Measurements from ENCODE around the gene CCDC144A.
"Not testable (repeated sequence)": the region's sequence is repeated elsewhere in the genome, so short reads cannot be mapped to it uniquely, and the experiment has no call there.

Gene CCDC144A

DNA sequence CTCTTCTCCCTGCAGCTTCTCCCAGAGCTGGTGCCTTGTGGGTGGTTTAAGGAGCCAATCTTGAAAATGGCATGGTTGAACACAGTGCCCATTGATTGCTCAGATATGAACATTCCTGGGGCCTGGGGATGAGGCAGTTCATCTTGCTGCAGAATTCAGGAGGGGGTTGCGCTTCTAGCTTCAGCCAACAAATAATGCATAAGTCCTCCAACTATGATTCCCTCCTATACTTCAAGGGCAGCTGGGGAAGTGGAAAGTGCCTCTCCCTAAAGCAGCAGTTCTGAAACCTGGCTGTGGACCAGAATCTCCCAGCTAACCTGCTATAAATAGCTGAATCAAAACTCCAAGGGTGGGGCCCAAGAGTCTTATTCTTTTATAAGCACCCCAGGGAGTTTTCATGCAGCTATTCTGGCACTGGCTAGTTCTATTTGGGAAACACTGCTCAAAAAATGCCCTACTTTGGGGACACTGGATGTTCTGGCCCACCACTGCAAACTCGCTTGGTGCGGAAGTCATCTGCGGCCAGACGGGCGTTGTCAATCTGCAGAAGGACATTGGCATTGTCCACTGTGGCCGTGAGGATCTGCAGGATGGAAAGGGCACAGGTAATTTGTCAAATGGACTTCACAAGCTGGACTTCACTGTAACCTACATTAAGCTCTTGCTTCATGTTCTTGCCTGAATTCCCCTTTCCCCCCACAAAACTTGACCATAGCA, 130.3 kb downstream of the CCDC144A start:
- DNase-seq (ENCODE audit: low spot score) = no peak

DNA sequence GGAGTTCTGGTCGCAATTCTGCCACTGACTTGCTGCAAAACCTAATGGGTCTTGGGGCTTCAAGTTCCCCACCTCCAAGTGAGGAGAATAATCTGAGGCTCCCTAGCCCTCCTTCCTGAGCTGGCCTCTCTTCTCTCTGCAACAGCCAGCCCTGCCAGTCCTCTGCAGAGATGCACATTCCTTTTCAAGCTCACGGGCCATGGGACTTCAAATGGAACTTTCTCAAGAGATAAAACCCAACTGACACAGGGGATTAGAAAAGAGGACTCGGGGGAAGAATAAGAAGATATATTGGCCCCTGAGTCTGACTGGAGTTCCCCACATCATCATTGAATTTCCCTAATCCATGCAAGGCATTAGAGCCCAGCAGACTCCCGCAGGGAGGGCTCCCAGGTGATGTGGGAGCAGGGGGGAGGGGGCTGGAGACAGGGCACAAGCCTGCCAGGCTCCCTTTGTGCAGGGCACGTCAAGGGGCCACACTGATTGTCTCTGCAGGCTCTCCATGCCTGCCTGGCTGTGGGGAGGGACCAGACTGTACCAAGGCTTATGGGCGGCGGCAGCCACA, 131.0 kb downstream of the CCDC144A start:
- DNase-seq (ENCODE audit: low spot score) = no peak

DNA sequence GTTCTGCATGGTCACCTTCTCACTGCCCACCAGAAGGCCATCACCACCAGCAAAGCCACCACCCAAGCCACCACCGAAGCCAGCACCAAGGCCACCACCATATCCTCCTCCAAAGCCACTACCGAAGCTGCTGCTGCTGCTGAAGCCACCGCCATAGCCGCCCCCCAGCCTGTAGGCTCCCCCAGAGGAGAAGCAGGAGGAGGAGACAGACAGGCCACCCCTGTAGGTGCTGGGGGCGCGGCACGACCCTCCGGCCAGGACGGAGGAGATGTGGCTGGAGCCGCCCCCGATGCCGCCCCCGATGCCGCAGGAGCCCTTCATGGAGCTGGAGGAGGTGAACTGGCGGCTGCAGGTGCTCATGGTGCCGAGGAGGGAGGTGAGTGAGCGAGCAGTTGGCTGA, 132.1 kb downstream of the CCDC144A start:
- DNase-seq (ENCODE audit: low spot score) = not testable (repeated sequence)

DNA sequence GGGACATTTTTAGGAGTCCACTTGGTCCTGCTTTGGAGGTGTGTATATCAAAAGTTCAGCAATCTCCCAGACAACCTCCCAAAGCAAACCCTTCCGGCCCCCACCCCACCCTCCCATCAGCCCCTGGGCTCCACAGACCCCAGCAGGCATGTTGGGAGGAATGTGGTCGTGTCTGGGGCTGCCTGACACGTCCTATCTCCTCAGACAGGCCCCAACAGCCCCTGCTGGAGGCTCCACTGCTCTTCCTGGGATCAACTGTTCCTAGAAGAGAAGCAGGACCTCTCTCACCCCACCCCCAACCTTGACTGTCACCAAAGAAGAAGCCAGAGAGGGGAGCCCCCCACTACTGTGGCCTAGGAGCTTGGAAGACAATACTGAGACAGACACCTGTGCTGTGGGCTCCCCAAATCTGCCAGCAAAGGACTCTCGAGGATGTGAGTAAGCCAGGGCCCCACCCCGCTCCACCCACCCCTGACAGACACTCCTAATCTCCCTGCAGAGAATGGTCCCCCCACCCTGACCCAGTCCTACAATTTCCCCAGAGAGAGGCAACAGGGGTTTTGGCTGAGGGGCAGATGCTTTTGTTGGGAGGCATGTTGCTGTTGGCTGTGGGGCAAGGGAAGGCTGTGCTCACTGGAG, 133.8 kb downstream of the CCDC144A start:
- DNase-seq (ENCODE audit: low spot score) = not testable (repeated sequence)
